ENCODE results near the gene CD2. TPM values are rescaled to one million over a fixed set of nuclear protein-coding genes. Genes with fewer than 3 reads are reported as not detected.
A peak's percentile ranks its signal among the peaks of the same experiment; 100 is the strongest.

CD2 gene
- total RNA-seq, 1 donor from 2014 or later: 0.51 TPM

- DNase-seq (no peak), ATAC-seq (ENCODE audit: poor library complexity) (no peak)
- intact Hi-C loops (cut with DNase I): no loop called here
Measured at GRCh38 chr1:116768416-116769103, 14.3 kb downstream of the CD2 start.

- intact Hi-C loops (cut with DNase I): no loop called here
- no peak for ATAC-seq (ENCODE audit: poor library complexity)
- no peak for DNase-seq
Measured at GRCh38 chr1:116769104-116769452, 14.8 kb downstream of the CD2 start.

GRCh38 chr1:116769561-116769977, 15.3 kb downstream of the CD2 start:
- intact Hi-C loops (cut with DNase I): no loop called here
- no peak for ATAC-seq (ENCODE audit: poor library complexity)

GRCh38 chr1:116769994-116770393, 15.8 kb downstream of the CD2 start:
- DNase-seq (no peak), ATAC-seq (ENCODE audit: poor library complexity) (no peak)
- intact Hi-C loops (cut with DNase I): no loop called here

More at GRCh38 chr1:116769561-116769977, 15.3 kb downstream of the CD2 start:
- DNase-seq: no peak

GRCh38 chr1:116770625-116771024, 16.4 kb downstream of the CD2 start:
- ATAC-seq (ENCODE audit: poor library complexity) (no peak), DNase-seq (no peak)
- intact Hi-C loops (cut with DNase I): no loop called here

- ATAC-seq (ENCODE audit: poor library complexity) (no peak), DNase-seq (no peak)
- intact Hi-C loops (cut with DNase I): no loop called here
Measured at GRCh38 chr1:116771997-116772647, 17.9 kb downstream of the CD2 start.

GRCh38 chr1:116772648-116773045, 18.4 kb downstream of the CD2 start:
- DNase-seq (no peak), ATAC-seq (ENCODE audit: poor library complexity) (no peak)
- intact Hi-C loops (cut with DNase I): no loop called here

- ATAC-seq (ENCODE audit: poor library complexity) (no peak), DNase-seq (no peak)
- intact Hi-C loops (cut with DNase I): no loop called here
Measured at GRCh38 chr1:116775116-116775752, 21.0 kb downstream of the CD2 start.

GRCh38 chr1:116777831-116778830, 23.9 kb downstream of the CD2 start:
- DNase-seq: no peak

GRCh38 chr1:116781034-116781433, 26.8 kb downstream of the CD2 start:
- ATAC-seq (ENCODE audit: poor library complexity) (no peak), DNase-seq (no peak)
- intact Hi-C loops (cut with DNase I): no loop called here

More at GRCh38 chr1:116777831-116778830, 23.9 kb downstream of the CD2 start:
- no peak for ATAC-seq (ENCODE audit: poor library complexity)
- intact Hi-C loops (cut with DNase I): no loop called here

- DNase-seq: no peak
- intact Hi-C loops (cut with DNase I): no loop called here
- no peak for ATAC-seq (ENCODE audit: poor library complexity)
Measured at GRCh38 chr1:116785006-116785405, 30.8 kb downstream of the CD2 start.

GRCh38 chr1:116786049-116786448, 31.8 kb downstream of the CD2 start:
- no peak for DNase-seq
- intact Hi-C loops (cut with DNase I): no loop called here
- no peak for ATAC-seq (ENCODE audit: poor library complexity)

GRCh38 chr1:116791727-116792126, 37.5 kb downstream of the CD2 start:
- no peak for DNase-seq
- no peak for ATAC-seq (ENCODE audit: poor library complexity)
- intact Hi-C loops (cut with DNase I): no loop called here

GRCh38 chr1:116793357-116793935, 39.2 kb downstream of the CD2 start:
- ATAC-seq (ENCODE audit: poor library complexity): no peak
- DNase-seq: no peak
- intact Hi-C loops (cut with DNase I): no loop called here

- intact Hi-C loops (cut with DNase I): no loop called here
- no peak for DNase-seq
- no peak for ATAC-seq (ENCODE audit: poor library complexity)
Measured at GRCh38 chr1:116794371-116794770, 40.1 kb downstream of the CD2 start.

GRCh38 chr1:116794804-116795481, 40.7 kb downstream of the CD2 start:
- intact Hi-C loops (cut with DNase I): no loop called here
- ATAC-seq (ENCODE audit: poor library complexity) (peak; percentile 39), DNase-seq (no peak)

GRCh38 chr1:116795482-116795829, 41.2 kb downstream of the CD2 start:
- DNase-seq: no peak
- intact Hi-C loops (cut with DNase I): no loop called here

GRCh38 chr1:116804736-116805135, 50.5 kb downstream of the CD2 start:
- intact Hi-C loops (cut with DNase I): no loop called here
- DNase-seq (no peak), ATAC-seq (ENCODE audit: poor library complexity) (no peak)

More at GRCh38 chr1:116795482-116795829, 41.2 kb downstream of the CD2 start:
- no peak for ATAC-seq (ENCODE audit: poor library complexity)

Data from Right ventricle myocardium superior (tissue), 1 donor.